GM18505 (cell line): ENCODE results near the gene ELP4.

Experiments used
- ATAC-seq: cut with Tn5 transposase; IDR thresholded peaks from one replicate; pipeline ENCODE4 v1.9.1; 2021; ENCODE audit not compliant: unreplicated experiment
- POLR2A ChIP-seq: IDR thresholded peaks from 4 replicates; pipeline ENCODE4 v1.6.1; 2011; ENCODE audit warnings: borderline replicate concordance; ENCODE audit not compliant: insufficient read depth, insufficient read length; ENCODE audit errors: extremely low read depth

The ELP4 gene

DNA sequence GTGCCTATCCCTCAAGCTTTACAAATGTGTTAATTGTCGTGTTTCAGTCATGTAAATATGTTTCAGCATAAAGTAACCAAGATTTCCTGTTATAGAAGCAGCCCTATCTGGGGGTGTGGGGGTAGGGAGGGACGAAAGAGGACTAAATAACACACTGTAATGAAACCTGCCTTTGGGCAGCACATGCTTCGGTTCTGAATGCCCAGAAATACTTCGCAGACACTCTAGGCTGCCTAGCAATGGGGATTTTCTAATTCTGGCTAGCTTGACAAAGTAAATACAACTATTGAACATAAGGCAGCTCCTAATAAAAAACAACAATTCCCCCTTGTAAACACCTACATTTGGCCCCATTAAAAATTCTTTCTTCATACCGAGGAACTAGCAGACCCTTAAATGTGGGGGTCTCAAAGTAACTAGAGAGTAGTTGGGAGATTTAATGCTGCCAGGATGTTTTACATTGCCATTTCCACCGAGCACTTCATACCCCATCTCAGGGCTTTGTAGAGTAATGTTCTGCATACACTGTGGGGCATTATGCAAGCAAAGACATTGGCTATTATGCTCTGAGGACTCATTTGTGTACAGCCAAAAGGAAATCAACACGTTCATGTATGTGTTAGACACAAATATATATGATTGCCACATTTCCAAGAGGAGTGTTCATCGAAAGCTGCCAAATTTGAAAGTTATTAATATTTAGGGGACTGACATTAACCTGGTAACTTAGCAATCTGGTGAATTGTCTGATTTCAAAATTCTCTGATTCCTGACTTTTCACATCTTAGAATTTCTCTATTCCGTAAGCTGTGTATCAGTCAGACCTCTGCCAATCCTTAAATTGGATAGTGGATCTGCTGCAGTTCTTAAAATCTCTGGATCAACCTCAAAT lies 259.4 kb downstream of the ELP4 start:
- ATAC-seq, result no peak
- TF ChIP-seq POLR2A, result no peak

DNA sequence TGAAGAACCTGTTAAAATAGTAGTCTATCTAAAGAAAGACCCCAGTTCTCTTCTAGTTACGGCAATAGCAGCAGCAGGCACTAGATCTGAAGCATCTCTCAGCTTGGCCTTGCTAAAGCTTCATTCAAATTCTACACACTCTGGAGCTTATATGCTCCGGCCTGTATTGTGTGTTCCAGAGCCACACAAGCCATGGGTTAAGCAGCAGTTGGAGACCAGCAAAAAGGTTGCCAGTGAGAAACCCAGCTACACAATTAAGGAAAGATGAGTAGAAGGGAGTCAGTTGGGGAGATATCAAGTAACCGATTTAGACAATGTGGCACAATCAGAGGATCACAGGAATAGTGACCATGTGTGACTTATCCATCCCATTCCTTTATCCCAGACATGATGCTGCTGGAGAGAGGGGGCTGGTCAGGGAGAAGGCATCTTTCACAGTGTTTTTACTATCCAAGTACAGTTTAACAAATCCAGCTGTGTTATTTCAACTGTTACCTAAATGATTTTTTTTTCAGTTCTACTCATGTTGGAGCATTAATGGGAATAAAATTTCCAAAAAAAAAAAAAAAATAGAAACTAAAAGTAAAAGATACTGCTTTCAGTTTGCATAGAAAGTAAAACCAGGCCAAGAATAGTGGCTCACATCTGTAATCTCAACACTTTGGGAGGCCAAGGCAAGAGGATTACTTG lies 260.6 kb downstream of the ELP4 start:
- no peak for TF ChIP-seq POLR2A
- ATAC-seq, result no peak

DNA sequence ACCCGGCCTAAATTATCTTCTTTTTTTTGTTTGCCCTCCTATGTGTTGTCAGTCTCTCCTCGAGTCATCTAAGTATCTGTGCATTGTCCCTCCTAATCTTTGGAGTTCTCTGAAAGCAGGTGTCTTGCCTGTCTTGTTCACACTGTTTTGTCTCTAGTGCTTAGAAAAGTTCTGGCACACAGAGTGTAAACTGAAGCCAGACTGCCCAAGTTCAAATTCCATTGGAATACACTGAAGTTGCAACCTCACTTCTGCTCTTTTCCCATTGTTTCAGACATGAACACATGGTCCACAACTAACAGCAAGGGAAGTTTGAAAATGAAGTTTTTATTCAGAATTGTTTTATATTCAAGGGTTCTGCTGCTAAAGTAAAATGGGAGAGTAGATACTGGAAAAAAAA lies 262.8 kb downstream of the ELP4 start:
- TF ChIP-seq POLR2A, result no peak

DNA sequence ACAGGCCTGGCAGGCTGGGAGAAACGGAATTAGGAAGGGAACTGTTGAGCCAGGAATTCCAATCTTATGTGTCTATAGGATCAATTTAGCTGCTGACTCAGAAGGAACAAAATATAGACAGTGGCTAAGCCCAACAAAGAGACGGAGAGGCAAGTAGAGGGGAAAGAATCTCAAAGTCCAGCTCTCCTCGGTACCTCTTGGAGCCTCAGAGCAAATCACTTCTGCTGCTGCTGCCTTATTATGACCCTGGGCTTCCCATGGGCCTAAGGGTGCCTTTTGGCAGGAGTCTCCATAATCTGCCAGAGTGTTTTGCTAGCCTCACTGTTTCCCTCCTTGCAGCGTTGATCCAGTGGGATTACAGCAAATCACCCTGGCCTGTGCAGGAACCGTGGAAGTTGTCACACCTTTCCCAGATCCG lies 269.8 kb downstream of the ELP4 start:
- ATAC-seq, result no peak
- no peak for TF ChIP-seq POLR2A

More for the DNA sequence above, 262.8 kb downstream of the ELP4 start:
- no peak for ATAC-seq

DNA sequence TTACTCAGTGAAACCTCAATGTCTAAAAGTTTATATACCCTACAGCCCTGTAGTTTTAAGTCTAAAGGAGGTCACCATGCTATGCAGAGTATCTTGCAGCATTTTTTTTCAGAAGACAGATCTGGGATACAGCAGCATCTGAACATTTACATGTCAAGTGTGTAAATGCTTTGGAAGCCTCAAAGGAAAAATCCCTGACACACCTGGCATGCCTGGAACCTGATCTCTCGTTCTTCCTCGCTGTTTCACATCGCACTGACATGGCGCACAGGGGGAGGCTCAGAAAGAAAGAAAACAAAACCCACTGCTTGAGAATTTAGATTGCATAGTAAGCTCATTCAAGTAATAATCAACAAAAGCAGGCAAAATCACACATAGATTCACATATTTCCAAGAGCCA lies 270.5 kb downstream of the ELP4 start:
- ATAC-seq, result no peak
- no peak for TF ChIP-seq POLR2A

DNA sequence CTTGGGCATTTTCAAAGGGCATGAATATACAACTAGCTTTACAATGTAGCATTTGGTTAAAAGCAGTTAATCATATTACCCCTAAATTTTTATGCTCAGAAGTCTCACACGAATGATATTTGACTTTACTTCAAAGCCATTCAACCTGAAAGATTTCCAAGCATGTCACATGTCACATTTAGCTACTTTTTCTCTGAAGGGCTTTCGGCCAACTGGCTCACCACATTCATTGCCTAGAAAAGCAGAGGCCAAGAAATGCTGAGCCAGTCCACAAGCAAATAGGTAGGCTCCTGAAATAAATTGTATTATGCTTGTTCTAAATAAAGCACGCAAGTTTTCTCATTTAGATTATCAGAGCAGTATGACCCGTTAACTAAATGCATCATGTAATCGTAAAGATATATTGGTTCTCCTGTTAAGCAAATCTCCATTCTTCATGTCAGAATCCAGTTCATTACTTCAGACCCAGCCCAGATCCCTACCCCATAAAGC lies 271.0 kb downstream of the ELP4 start:
- no peak for ATAC-seq

DNA sequence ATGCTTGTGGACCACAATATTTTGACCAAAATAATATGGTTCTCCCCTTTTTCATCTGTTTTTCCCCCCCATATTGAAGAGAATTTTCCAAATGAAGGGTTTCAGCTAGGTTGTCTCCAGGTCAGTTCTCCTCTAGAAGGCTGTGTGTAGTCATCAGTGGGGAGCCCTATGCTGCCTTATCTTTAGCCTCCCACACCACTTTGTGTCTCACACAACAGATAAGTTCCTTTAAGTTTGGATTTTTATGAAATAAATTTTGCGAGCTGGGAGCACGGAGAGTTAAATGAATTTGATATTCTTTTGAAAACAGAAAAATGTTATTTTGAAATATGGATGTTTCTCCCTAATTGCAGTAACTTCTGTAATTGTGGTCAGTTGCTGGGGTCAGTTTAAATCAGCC lies 272.7 kb downstream of the ELP4 start:
- no peak for ATAC-seq
- TF ChIP-seq POLR2A, result no peak

More for the DNA sequence above, 271.0 kb downstream of the ELP4 start:
- no peak for TF ChIP-seq POLR2A

DNA sequence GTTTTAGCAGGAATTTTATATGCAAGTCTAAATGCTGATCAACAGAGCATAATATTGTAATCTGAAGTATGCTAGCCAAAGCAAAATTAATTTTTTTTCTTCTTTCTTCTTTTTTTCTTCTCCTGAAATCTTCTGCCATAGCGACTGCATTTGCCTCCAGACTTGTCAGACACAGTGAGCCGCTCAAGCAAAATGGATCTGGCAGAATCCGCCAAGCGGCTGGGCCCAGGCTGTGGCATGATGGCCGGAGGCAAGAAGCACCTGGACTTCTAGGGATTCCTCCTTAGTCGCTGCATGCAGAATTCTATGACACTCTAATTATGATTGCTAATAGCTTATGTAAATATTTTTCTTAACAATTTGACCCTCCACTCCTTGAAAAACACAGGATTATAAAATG lies 273.7 kb downstream of the ELP4 start:
- ATAC-seq, result no peak
- no peak for TF ChIP-seq POLR2A

DNA sequence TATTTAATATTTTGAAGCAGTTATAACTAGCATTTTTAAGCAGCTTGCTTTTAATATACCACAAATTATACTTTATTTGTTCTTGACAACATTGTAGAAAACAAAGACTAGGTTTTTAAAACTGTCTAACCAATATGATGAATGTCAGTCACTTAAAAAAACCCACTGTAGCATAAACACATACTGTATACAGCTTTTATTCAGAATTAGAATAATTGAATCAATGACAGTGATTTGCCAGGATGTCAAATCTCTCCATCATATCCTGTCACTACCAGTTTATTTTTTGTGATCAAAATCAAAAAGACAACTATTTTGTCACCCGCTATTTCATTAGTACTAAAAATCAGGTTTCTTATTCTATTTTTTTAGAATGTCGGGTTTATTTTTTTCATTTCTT lies 275.0 kb downstream of the ELP4 start:
- no peak for ATAC-seq
- TF ChIP-seq POLR2A, result no peak

DNA sequence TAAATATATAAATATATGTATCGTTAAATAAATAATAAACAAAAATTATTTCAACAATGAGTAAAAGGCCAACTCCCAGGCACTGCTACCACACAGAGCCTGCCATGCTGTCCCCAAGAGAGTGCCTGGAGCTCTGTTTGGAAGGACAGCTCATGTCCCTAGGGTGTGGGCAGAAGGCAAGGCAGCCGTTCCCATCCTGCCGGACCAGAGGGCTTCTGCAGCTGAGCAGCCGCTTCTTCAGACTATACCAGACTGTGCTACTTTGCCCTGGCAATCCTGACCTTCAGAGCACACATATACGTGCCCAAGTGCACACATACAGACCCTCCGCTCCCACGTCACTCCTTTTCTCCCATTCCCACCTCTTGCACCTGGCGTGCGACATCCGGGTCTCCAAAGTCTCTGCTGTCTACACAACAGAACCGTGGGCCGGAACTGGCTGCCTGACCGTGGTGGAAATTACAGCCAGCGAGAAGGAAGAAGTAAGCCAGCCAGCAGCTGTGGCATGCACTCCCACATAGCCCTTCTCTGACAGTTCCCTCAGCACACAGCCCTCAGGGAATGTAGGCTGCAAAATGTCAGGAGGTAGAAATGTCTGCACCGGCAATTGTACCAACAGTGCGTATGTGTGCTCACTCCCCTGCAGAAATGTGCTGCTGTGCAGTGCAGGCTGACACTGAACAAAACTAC lies 277.6 kb downstream of the ELP4 start:
- no peak for TF ChIP-seq POLR2A

DNA sequence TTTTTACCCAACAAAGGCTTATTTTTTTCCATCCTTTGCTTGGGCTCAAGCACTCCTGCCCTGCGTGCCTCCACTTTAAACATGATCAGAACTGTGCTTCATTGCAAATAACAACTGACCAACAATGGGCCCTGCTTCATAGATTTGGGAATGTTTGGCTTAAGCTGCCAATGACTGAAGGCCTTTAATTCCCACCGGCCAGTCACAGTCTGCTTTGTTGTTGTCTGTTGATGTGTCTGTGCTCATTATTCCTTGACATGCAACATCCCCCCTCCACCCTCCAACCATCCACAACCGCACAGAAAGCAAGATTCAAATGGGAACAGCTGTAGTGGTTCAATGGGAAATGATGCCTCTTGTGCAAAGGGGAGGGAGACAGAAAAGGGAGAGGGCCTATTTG lies 278.5 kb downstream of the ELP4 start:
- no peak for ATAC-seq
- no peak for TF ChIP-seq POLR2A

More for the DNA sequence above, 277.6 kb downstream of the ELP4 start:
- no peak for ATAC-seq

DNA sequence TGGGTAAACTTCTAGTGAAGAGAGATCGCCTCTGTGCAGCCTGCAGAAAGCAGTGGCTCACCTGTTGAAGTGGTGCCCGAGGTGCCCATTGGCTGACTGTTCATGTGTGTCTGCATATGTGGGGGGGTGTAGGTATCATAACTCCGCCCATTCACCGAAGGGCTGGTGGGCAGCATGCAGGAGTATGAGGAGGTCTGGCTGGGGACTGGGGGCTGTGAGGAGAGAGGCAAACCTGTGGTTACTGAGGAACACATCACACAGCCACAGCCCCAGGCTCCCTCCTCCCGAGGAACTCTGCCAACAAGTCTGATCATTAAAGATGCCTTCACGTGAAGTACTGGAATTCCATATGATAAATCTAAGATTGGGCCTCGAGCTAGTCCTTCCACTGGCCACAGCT lies 281.1 kb downstream of the ELP4 start:
- no peak for ATAC-seq
- TF ChIP-seq POLR2A, result no peak

DNA sequence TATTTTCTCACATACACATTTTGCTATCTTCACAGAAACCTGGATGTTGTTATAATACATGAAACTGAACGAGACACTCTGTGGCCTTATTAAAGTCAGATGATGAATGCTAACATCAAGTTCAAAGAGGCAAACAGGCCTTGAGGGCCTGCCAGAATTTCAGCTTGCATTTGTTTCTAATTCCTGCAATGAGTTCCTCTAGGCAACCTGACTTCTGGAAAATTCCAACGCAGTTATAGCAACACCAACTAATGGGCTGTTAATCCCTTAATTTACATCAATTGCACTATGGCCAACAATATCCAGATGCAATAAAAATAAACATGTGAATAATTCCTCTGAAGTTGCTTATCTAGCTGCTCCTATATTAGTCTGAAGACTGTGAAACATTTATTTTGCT lies 282.5 kb downstream of the ELP4 start:
- TF ChIP-seq POLR2A, result no peak
- no peak for ATAC-seq
